Ishikawa (cell line): Measurements from ENCODE around the gene CENPV.

Experiments used
- CEBPB ChIP-seq: IDR thresholded peaks from 2 replicates; pipeline ENCODE4 v1.6.1; 2012
- CREB1 ChIP-seq: IDR thresholded peaks from 2 replicates; pipeline ENCODE4 v1.6.1; 2012; ENCODE audit warnings: low read depth
- EGR1 ChIP-seq: IDR thresholded peaks from 2 replicates; pipeline ENCODE4 v1.6.1; 2012
- EP300 ChIP-seq: IDR thresholded peaks from 2 replicates; pipeline ENCODE4 v1.6.1; 2012; ENCODE audit warnings: borderline replicate concordance
- FOXM1 ChIP-seq: IDR thresholded peaks from 2 replicates; pipeline ENCODE4 v1.6.1; 2012; ENCODE audit warnings: low read depth, borderline replicate concordance
- NFIC ChIP-seq: IDR thresholded peaks from 2 replicates; pipeline ENCODE4 v1.6.1; 2012
- RAD21 ChIP-seq: IDR thresholded peaks from 2 replicates; pipeline ENCODE4 v1.6.1; 2012; ENCODE audit warnings: low read depth
- TAF1 ChIP-seq: IDR thresholded peaks from 2 replicates; pipeline ENCODE4 v1.6.1; 2012; ENCODE audit warnings: low read depth, mild to moderate bottlenecking
- TCF12 ChIP-seq: IDR thresholded peaks from 2 replicates; pipeline ENCODE4 v1.6.1; 2012; ENCODE audit warnings: low read depth
- TEAD4 ChIP-seq: IDR thresholded peaks from 2 replicates; pipeline ENCODE4 v1.6.1; 2012
- YY1 ChIP-seq: IDR thresholded peaks from 2 replicates; pipeline ENCODE4 v1.6.1; 2012; ENCODE audit warnings: low read depth
- ZBTB7A ChIP-seq: IDR thresholded peaks from 2 replicates; pipeline ENCODE4 v1.6.1; 2012; ENCODE audit warnings: low read depth
- TF ChIP-seq, protein P1 (sequence below): IDR thresholded peaks from 2 replicates; pipeline ENCODE4 v1.6.1; 2012
- TF ChIP-seq, protein P2 (sequence below): IDR thresholded peaks from 2 replicates; pipeline ENCODE4 v1.6.1; 2012
- TF ChIP-seq, protein P3 (sequence below): IDR thresholded peaks from 2 replicates; pipeline ENCODE4 v1.6.1; 2012; ENCODE audit warnings: low read depth, mild to moderate bottlenecking

CENPV gene

DNA sequence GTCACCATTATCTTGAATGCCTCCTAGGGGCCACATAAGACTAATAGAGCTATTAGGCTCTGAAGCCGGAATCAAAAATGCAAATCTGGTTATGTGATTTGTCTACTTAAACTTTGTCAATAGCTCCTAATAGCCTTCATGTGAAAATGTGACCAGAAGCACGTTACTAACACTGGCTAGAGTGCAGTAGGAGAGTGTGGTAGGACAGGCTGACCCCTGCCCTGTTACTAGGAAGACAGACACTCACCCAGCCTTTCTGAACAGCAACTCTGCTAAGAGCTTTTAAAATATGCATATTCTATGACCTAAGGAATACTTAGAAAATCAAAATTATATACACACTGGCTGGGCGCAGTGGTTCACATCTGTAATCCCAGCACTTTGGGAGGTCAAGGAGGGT is 26.3 kb downstream of the CENPV start:
- no peak for TF ChIP-seq YY1
- TF ChIP-seq, protein P1, sequence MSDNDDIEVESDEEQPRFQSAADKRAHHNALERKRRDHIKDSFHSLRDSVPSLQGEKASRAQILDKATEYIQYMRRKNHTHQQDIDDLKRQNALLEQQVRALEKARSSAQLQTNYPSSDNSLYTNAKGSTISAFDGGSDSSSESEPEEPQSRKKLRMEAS, result no peak
- TF ChIP-seq EP300, result no peak
- TF ChIP-seq EGR1, result no peak
- no peak for TF ChIP-seq TEAD4
- TF ChIP-seq, protein P2, sequence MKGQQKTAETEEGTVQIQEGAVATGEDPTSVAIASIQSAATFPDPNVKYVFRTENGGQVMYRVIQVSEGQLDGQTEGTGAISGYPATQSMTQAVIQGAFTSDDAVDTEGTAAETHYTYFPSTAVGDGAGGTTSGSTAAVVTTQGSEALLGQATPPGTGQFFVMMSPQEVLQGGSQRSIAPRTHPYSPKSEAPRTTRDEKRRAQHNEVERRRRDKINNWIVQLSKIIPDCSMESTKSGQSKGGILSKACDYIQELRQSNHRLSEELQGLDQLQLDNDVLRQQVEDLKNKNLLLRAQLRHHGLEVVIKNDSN, result no peak
- no peak for TF ChIP-seq CEBPB
- no peak for TF ChIP-seq TAF1
- no peak for TF ChIP-seq CREB1
- no peak for TF ChIP-seq TCF12
- no peak for TF ChIP-seq ZBTB7A
- TF ChIP-seq NFIC, result no peak
- TF ChIP-seq, protein P3, sequence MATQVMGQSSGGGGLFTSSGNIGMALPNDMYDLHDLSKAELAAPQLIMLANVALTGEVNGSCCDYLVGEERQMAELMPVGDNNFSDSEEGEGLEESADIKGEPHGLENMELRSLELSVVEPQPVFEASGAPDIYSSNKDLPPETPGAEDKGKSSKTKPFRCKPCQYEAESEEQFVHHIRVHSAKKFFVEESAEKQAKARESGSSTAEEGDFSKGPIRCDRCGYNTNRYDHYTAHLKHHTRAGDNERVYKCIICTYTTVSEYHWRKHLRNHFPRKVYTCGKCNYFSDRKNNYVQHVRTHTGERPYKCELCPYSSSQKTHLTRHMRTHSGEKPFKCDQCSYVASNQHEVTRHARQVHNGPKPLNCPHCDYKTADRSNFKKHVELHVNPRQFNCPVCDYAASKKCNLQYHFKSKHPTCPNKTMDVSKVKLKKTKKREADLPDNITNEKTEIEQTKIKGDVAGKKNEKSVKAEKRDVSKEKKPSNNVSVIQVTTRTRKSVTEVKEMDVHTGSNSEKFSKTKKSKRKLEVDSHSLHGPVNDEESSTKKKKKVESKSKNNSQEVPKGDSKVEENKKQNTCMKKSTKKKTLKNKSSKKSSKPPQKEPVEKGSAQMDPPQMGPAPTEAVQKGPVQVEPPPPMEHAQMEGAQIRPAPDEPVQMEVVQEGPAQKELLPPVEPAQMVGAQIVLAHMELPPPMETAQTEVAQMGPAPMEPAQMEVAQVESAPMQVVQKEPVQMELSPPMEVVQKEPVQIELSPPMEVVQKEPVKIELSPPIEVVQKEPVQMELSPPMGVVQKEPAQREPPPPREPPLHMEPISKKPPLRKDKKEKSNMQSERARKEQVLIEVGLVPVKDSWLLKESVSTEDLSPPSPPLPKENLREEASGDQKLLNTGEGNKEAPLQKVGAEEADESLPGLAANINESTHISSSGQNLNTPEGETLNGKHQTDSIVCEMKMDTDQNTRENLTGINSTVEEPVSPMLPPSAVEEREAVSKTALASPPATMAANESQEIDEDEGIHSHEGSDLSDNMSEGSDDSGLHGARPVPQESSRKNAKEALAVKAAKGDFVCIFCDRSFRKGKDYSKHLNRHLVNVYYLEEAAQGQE, result no peak
- TF ChIP-seq RAD21, result no peak
- no peak for TF ChIP-seq FOXM1

DNA sequence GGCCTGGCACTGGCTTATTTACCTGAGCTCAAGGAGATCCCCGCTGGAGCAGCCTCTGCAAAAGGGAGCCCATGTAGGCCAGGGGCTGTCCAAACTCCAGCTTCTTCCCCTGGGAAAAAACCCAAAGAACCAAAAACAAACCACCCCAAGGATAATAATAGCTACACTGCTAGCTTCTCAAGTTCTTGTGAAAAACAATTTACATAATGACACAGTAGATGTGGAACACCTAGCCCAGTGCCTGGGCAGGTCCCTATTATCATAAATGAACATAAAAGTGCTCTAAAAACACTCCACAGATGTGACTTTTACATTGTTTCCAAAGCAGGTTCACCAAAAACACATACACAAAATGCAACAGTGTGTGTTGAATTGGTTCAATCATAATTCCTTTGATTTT is 27.3 kb downstream of the CENPV start:
- TF ChIP-seq NFIC (no peak), ZBTB7A (no peak), RAD21 (no peak), CREB1 (no peak)

DNA sequence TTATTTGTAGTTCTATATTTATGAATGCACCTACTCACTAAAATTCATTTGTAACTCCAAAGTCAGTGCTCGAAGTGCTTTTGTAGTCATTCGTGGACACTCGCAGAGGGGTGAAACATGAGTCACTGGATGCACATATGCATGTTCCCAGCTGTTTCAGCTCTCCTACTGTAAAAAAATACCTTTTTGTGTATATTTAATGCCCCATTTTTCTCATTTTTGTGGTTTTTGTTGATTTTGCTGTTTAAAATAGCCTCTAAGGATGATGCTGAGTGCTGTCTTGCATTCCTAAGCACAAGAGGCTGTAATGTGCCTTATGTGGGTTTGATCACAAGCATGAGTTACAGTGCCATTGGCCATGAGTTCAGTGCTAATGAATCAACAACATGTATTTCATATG is 30.6 kb downstream of the CENPV start:
- TF ChIP-seq NFIC (no peak), FOXM1 (no peak), TEAD4 (no peak), TCF12 (no peak), TAF1 (no peak), ZBTB7A (no peak), EGR1 (no peak), RAD21 (no peak), CEBPB (no peak), CREB1 (no peak), YY1 (no peak)
- TF ChIP-seq, protein P3, result no peak
- TF ChIP-seq, protein P2, result no peak
- TF ChIP-seq, protein P1, result no peak

DNA sequence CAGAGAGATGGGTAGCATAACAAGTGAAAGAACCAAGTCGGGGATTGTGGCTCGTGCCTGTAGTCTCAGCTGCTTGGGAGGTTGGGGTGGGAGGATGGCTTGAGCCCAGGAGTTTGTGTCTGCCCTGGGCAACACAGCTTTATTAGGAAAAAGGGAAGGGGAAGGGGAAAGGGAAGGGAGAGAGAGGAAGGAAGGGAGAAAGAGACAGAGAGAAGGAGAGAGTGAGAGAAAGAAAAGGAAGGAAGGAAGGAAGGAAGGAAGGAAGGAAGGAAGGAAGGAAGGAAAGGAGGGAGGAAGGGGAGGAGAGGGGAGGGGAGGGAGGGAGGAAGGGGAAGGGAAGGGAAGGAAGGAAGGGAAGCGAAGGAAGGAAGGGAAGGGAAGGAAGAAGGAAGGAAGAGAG is 33.3 kb downstream of the CENPV start:
- no peak for TF ChIP-seq CREB1
- TF ChIP-seq ZBTB7A, result no peak
- no peak for TF ChIP-seq CEBPB
- TF ChIP-seq YY1, result no peak
- TF ChIP-seq TAF1, result no peak
- TF ChIP-seq TCF12, result no peak
- no peak for TF ChIP-seq FOXM1
- no peak for TF ChIP-seq EP300
- TF ChIP-seq TEAD4, result no peak
- TF ChIP-seq, protein P2, result no peak
- no peak for TF ChIP-seq NFIC
- TF ChIP-seq, protein P1, result no peak
- TF ChIP-seq EGR1, result no peak
- TF ChIP-seq, protein P3, result no peak
